Stimulated activated CD8-positive, alpha-beta memory T cell treated with anti-CD3 and anti-CD28 coated beads, Interleukin-15, amount 100 ng/mL, for 4 hours (primary cell): ENCODE data around the gene CASKIN1.

Source experiments
- DNase-seq, 2 donors: peaks; one replicate each; pipeline ENCODE4 v3.0.0-alpha.2; 2020; ENCODE audit warnings: low read depth in 2 of 2

CASKIN1 gene

GRCh38 chr16:2158262-2158638 is 38.2 kb downstream of the CASKIN1 start:
- no peak for DNase-seq

GRCh38 chr16:2157480-2158261 is 38.7 kb downstream of the CASKIN1 start:
- no peak for DNase-seq

GRCh38 chr16:2156849-2157224 is 39.6 kb downstream of the CASKIN1 start:
- no peak for DNase-seq

GRCh38 chr16:2155977-2156848 is 40.2 kb downstream of the CASKIN1 start:
- no peak for DNase-seq

- DNase-seq = peak; percentile 97
Measured at GRCh38 chr16:2155091-2155950, 41.1 kb downstream of the CASKIN1 start, which contains the start of gene TRAF7. Gene TRAF7 (plus strand): TSS chr16:2155782. CDS start chr16:2163921, 8,139 bp downstream.

GRCh38 chr16:2154533-2155090 is 41.8 kb downstream of the CASKIN1 start:
- no peak for DNase-seq

GRCh38 chr16:2152695-2153506 is 43.5 kb downstream of the CASKIN1 start:
- DNase-seq = no peak

- DNase-seq = no peak
Measured at GRCh38 chr16:2151188-2152091, 45.0 kb downstream of the CASKIN1 start.

GRCh38 chr16:2150418-2151187 is 45.8 kb downstream of the CASKIN1 start:
- DNase-seq = no peak

- no peak for DNase-seq
Measured at GRCh38 chr16:2149630-2150417, 46.6 kb downstream of the CASKIN1 start.

- DNase-seq = no peak
Measured at GRCh38 chr16:2148714-2149629, 47.4 kb downstream of the CASKIN1 start.

- DNase-seq = no peak
Measured at GRCh38 chr16:2147981-2148671, 48.3 kb downstream of the CASKIN1 start, which contains the start of gene RAB26. Gene RAB26 (plus strand): TSS chr16:2148625. CDS start chr16:2148784, 159 bp downstream.

- no peak for DNase-seq
Measured at GRCh38 chr16:2147378-2147777, 49.0 kb downstream of the CASKIN1 start.

- DNase-seq = no peak
Measured at GRCh38 chr16:2145843-2146242, 50.6 kb downstream of the CASKIN1 start.

- DNase-seq = no peak
Measured at GRCh38 chr16:2143878-2144485, 52.4 kb downstream of the CASKIN1 start.
